22Rv1 (cell line): ENCODE results near the gene PIAS1.
"Not testable (repeated sequence)": the region's sequence is repeated elsewhere in the genome, so short reads cannot be mapped to it uniquely, and the experiment has no call there.

ENCODE experiments used
- H3K27ac ChIP-seq: fragments of 450-650 bp; 2 replicates; pipeline ENCODE4 v1.5.1; 2017
- ZFX ChIP-seq: fragments of 450-650 bp; IDR thresholded peaks from 2 replicates; pipeline ENCODE4 v1.6.1; 2017; ENCODE audit warnings: antibody characterized with exemption, borderline replicate concordance
- TF ChIP-seq, protein P1 (sequence below): fragments of 450-650 bp; IDR thresholded peaks from 2 replicates; pipeline ENCODE4 v1.5.1; 2017; ENCODE audit warnings: mild to moderate bottlenecking

PIAS1 gene

DNA sequence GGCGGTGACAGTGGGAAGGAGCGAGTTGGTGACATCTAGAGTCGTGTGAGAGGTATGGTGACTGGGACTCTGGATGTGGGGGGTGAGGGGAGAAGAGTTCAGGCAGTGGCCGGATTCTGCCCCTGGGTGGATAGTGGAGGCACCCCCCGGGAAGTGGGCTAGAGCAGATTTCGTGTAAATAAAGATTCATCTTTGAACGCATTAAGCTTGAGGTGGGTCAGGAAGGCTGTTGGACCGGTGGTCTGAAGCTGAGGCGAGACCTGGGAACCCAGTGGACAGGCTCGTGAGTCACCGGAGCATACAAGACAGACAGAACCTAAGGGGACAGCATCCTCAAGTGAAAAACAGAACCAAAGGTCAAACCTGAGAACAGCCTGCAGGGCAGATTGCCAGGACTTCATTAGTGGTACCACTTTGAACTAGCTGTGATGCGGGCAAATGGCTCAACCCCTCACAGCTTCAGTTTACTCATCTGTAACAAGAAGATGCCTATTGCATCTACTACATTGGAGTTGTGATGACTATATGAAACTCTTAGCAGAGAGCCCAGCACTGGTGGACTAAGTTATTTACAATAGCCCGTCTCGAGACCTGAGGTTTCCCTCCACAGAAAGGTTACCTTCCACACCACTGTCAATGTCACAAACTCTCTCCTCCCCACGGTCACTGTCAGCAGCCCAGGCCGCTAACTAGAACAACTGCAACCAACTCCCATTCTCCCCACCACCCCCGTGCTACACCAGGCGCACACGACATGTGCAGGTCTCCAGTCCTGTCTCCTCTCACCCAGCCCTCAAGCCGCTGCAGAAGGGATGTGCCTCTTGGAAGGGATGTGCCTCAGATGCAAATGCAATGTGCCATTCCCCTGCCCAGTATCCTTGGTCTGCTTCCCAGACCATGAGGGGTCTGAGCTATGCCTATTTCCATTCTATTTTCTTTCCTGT is 176.3 kb downstream of the PIAS1 start:
- H3K27ac ChIP-seq, result peak overlapping the region; percentile 83; the same call in 1 of the 2 replicates
- no peak for TF ChIP-seq ZFX
- TF ChIP-seq, protein P1, sequence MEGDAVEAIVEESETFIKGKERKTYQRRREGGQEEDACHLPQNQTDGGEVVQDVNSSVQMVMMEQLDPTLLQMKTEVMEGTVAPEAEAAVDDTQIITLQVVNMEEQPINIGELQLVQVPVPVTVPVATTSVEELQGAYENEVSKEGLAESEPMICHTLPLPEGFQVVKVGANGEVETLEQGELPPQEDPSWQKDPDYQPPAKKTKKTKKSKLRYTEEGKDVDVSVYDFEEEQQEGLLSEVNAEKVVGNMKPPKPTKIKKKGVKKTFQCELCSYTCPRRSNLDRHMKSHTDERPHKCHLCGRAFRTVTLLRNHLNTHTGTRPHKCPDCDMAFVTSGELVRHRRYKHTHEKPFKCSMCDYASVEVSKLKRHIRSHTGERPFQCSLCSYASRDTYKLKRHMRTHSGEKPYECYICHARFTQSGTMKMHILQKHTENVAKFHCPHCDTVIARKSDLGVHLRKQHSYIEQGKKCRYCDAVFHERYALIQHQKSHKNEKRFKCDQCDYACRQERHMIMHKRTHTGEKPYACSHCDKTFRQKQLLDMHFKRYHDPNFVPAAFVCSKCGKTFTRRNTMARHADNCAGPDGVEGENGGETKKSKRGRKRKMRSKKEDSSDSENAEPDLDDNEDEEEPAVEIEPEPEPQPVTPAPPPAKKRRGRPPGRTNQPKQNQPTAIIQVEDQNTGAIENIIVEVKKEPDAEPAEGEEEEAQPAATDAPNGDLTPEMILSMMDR, result peak; percentile 2; the same call in 1 of the 2 replicates

DNA sequence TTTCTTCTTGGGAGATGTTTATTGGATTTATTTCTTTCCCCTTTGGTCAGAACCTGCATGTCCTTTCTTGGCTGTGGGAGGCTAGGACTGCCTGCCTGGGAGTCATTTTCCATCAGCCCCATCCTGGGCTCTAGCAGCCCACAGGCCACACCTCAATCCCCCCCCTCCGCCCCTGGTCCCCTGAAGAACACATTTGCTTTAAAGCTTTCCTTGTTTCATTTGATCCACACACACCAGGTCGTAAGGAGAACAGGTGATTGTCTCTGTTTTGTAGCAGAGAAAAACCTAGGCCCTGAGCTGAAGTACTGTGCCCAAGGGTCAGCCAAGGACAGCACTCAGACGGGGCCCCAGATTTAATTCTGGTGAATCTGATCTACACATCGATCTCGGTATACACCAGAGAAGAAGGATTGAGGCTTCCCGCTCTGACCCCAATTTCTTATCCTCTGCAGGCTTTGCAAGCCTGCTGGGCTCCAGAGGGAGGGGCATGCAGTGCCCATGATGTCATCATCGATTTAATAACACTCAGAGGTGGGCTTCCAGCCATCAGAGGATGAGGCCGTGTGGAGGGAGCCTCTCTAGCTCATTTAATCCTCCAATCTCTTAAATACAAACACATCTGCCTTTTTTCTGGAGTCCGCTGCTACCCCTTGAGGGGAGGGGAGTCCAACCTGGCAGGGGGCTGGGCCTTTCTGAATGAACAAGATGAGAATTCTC is 177.1 kb downstream of the PIAS1 start:
- no peak overlapping the region for H3K27ac ChIP-seq
- no peak for TF ChIP-seq ZFX
- TF ChIP-seq, protein P1, result no peak

DNA sequence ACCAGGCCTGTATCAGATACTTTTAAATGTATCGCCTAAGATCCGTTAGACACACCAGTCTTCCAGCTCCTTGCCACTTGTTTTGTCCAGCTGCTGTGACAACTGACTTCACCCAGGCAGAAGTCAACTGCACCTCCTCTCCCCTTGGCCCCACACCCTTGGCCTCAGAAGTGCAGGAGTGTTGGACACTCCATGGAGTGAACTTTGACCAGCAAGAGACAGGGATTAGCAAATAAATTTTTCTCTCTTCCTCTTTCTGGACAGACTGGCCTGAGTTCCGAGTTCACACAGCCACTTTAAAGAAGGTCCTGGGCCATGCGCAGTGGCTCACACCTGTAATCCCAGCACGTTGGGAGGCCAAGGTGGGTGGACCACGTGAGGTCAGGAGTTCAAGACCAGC is 178.3 kb downstream of the PIAS1 start:
- H3K27ac ChIP-seq, result no peak overlapping the region
- TF ChIP-seq, protein P1, result no peak
- no peak for TF ChIP-seq ZFX

DNA sequence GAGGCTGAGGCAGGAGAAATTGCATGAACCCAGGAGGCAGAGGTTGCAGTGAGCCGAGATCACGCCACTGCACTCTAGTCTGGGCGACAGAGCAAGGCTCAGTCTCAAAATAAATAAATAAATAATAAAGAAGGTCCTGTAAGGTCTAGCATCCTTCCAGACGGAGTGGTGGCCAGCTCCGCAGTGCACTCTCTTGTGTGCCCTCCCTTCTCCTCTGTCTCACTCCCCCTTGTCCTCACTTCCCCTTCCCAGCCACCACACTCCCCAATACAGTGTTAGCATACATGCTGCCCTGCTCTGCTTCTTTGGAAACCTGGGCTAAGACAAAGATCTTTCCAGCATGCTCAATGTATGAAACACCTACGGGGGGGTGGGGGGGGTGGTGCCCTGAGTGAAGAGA is 178.8 kb downstream of the PIAS1 start:
- no peak overlapping the region for H3K27ac ChIP-seq
- no peak for TF ChIP-seq ZFX
- TF ChIP-seq, protein P1, result no peak

DNA sequence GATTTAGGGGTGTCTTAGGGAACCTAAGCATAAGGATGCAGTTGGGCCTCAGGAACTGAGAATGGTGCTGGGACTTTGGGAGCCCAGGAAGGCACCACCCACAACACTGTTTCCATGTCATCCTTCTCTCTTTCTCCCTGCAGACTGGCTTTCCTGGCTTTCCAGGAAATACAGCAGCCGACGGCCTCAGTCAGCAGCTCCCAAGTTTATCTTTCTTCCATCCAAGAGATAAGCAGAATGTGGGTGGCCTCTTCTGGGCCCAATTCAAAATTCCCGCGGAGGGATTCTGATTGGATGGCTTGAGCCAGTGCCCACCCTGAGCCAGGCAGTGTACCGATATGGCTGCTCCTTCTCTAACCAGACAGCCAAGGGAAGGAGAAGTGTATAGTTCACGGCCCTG is 179.9 kb downstream of the PIAS1 start:
- no peak for TF ChIP-seq ZFX
- TF ChIP-seq, protein P1, result no peak
- H3K27ac ChIP-seq, result no peak overlapping the region

DNA sequence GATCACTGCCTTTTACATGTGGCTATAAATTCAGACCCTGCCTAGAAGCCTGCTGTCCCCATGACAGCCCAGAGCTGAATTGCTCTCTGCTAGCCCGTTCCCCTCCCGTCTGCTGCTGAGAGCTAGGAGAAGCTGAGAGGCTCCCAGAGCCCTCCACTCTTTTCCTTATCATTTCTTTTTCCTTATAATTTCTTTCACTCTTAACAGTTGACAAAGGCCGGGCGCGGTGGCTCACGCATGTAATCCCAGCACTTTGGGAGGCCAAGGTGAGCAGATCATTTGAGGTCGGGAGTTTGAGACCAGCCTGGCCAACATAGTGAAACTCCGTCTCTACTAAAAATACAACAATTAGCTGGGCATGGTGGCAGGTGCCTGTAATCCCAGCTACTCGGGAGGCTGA is 180.4 kb downstream of the PIAS1 start:
- H3K27ac ChIP-seq, result not testable (repeated sequence)

DNA sequence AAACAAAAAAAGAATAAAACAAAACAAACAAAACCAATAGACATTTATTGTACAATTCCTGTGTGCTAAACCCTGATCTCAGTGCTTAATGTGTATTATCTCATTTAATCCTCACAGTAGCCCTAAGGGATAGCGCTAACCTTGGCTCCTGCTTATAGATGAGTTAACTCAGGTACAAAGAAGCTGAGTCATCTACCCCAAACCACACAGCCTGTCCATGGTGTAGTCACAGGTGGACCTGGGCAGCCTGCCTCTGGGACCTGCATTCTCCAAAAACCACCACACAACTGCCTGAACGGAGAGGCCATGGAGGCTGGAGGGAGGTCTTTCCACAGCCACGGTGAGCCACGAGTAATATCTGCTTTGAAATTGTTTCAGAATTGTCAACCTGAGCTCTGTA is 180.9 kb downstream of the PIAS1 start:
- TF ChIP-seq, protein P1, result no peak
- no peak for TF ChIP-seq ZFX
- no peak overlapping the region for H3K27ac ChIP-seq
